ENCODE measurements around the gene MCCC2. TPM values are rescaled to one million over a fixed set of nuclear protein-coding genes. Genes with fewer than 3 reads are reported as not detected.

Gene MCCC2
- total and polyA plus RNA-seq, 2 of the 4 experiments (the other 2 are of a cell fraction): 18.0 to 22.0 TPM

DNA sequence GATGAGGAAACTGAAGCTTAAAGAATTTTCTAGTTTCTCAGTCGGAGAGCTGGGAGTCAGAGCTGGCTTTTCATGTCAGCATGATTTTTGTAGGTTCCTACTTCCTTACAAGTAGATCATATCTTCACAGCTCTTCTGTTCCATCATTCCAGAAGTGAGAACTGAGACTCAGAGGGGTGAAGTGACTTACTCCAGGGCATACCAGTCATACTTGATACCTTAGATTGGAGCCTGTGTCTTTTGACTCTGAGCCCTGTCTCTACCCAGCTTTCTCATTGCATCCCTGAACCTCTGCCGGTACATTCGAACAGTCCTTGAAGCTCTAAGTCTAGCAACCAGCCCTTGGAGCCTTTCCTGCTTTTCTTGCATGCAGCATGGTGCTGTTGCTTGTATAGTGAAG is 53.3 kb downstream of the MCCC2 start:
- Histone ChIP-seq H3K56ac (ENCODE audit: extremely low read depth, insufficient read depth, low read length) (no peak overlapping the region), H3K27me3 (ENCODE audit: control insufficient read depth, insufficient read depth, low read length) (no peaks in the 10 kb centered on the region), H3K9me1 (ENCODE audit: insufficient read depth, low read length) (no peaks in the 10 kb centered on the region), H3K4ac (ENCODE audit: low read depth, low read length) (no peak overlapping the region), H3K36me3 (ENCODE audit: control insufficient read depth, insufficient read depth, low read length) (peaks cover 4% of the 10 kb centered on the region; the same call in 1 of the 2 replicates), H3K9me3 (ENCODE audit: control insufficient read depth, insufficient read depth, low read length) (no peaks in the 10 kb centered on the region), H4K91ac (ENCODE audit: insufficient read depth, low read depth, low read length) (no peak overlapping the region), H4K5ac (ENCODE audit: low read depth, low read length) (no peak overlapping the region), H4K20me1 (ENCODE audit: insufficient read depth, low read length) (no peaks in the 10 kb centered on the region), H2AFZ (replicated peaks; ENCODE audit: low read length, poor library complexity) (no peak overlapping the region), H2BK15ac (ENCODE audit: low read depth, low read length) (no peak overlapping the region), H2AK5ac (ENCODE audit: low read depth, low read length) (no peak overlapping the region), H3K27ac (ENCODE audit: insufficient read depth, low read length) (no peak overlapping the region), H4K8ac (ENCODE audit: low read depth in 2 of 2, low read length in 2 of 2) (no peak overlapping the region), H3K9ac (ENCODE audit: low read depth, low read length) (no peak overlapping the region), H3K4me3 (ENCODE audit: insufficient read depth, low read depth, low read length) (no peak overlapping the region), H3K14ac (replicated peaks; ENCODE audit: low read depth, low read length) (no peak overlapping the region), H3K4me1 (ENCODE audit: control insufficient read depth, insufficient read depth, low read length) (no peaks in the 10 kb centered on the region), H2BK120ac (ENCODE audit: low read depth, low read length) (no peak overlapping the region), H3K4me2 (ENCODE audit: low read depth, low read length) (no peak overlapping the region), H2BK5ac (ENCODE audit: low read depth, low read length, poor library complexity, severe bottlenecking) (no peak overlapping the region), H3K18ac (ENCODE audit: low read depth, low read length) (no peak overlapping the region), H2BK20ac (ENCODE audit: low read depth, low read length) (no peak overlapping the region), H3K23ac (ENCODE audit: low read depth, low read length) (no peak overlapping the region), H2AK9ac (replicated peaks; ENCODE audit: low read depth, low read length, poor library complexity) (no peak overlapping the region), H3K79me1 (ENCODE audit: low read depth in 1 of 2, low read length in 2 of 2) (no peaks in the 10 kb centered on the region)
- ATAC-seq (ENCODE audit: low read depth) (peak; percentile 21; the same call in 1 of the 2 replicates), DNase-seq (no peak)
- POLR2A ChIA-PET (ENCODE audit: unreplicated experiment): interaction anchor here (0.6 kb wide), 1 partner anchor 15 kb away, joined by 3 read pairs; no protein-coding TSS in a partner anchor
- BruUV-seq (replicated peaks): no TSS peak
- no peak for TF ChIP-seq SMC3 (IDR thresholded peaks at IDR 0.05; ENCODE audit: low read depth, low read length)
- no CpG with 5 or more reads among the region's 3 CpGs for WGBS, 2 experiments (ENCODE audit: extremely low coverage in 2 of 2, insufficient read length in 1 of 2)
- intact Hi-C loops (cut with micrococcal nuclease): no loop called here
- in situ Hi-C loops (cut with MboI; ENCODE audit: low sequenced_read_pairs): no loop called here
- dilution Hi-C loops (cut with HindIII; ENCODE audit: low sequenced_read_pairs, unreplicated experiment): no loop called here
- CTCF ChIA-PET: interaction anchor here (0.6 to 1.2 kb wide), 2 partner anchors 12 to 116 kb away, joined by 3 to 5 read pairs; no protein-coding TSS in a partner anchor

Measured in IMR-90 (cell line).